ENCODE results near the gene TACR1. TPM values are rescaled to one million over a fixed set of nuclear protein-coding genes. Genes with fewer than 3 reads are reported as not detected.

Gene TACR1
- total and polyA plus RNA-seq, 2 of the 4 experiments (the other 2 are of a cell fraction): under 0.01 to 0.09 TPM

DNA sequence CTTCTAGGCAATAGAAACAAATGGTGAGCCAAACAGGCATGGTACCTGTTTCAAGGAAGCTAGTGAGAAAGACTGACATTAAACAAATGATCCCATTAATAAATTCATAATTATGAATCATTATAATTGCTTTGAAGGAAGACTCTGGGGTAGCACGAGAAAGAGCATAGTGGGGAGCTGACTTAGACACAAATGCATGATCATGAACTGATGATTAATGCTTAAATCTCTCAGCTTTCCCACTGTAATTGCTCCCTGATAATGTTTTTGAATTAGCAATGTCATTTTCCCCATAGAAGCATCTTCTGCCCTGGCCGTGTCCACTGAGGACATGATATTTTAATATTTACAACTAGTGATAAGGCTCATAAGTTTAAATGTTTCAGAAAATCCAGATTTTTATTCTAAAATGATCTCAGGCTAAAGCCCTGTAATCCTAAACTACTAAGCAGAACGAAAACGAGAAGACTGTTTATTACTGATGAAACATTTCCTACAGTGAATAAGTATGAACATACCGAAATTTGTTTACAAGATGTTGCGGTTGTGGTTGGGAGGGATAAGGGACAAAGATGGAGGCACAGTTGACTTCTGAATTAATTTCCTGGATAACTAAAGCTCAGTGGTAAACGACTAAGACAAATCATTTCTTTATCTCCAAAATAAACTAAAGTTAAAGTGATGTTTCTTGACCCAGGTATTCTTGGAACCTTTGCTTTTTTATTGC is 47.3 kb upstream of the TACR1 start:
- BruUV-seq (replicated peaks): no TSS peak
- ChIA-PET POLR2A (ENCODE audit: unreplicated experiment) (interaction anchor here (0.6 kb wide), 1 partner anchor 13 kb away, joined by 3 read pairs; no protein-coding TSS in a partner anchor), CTCF (interaction anchor here (1.5 kb wide), 1 partner anchor 47 kb away, joined by 4 read pairs; the partner anchor contains the start of gene TACR1)
- Histone ChIP-seq H3K9me1 (ENCODE audit: insufficient read depth, low read length) (no peaks in the 10 kb centered on the region), H4K91ac (ENCODE audit: insufficient read depth, low read depth, low read length) (peak overlapping the region; percentile 58; the same call in 1 of the 2 replicates), H3K36me3 (ENCODE audit: control insufficient read depth, insufficient read depth, low read length) (no peaks in the 10 kb centered on the region), H3K4me1 (ENCODE audit: control insufficient read depth, insufficient read depth, low read length) (no peaks in the 10 kb centered on the region; the same call in 1 of the 2 replicates), H3K9me3 (ENCODE audit: control insufficient read depth, insufficient read depth, low read length) (peaks cover 15% of the 10 kb centered on the region), H3K56ac (ENCODE audit: extremely low read depth, insufficient read depth, low read length) (peak overlapping the region; percentile 57; the same call in 1 of the 2 replicates), H3K14ac (replicated peaks; ENCODE audit: low read depth, low read length) (0 out of 2 replicates have a peak overlapping the region, but pooled peaks have one; percentile 74), H2BK120ac (ENCODE audit: low read depth, low read length) (peak overlapping the region; percentile 78), H2AK5ac (ENCODE audit: low read depth, low read length) (no peak overlapping the region), H2BK5ac (ENCODE audit: low read depth, low read length, poor library complexity, severe bottlenecking) (peak overlapping the region; percentile 95), H3K23ac (ENCODE audit: low read depth, low read length) (peak overlapping the region; percentile 62; the same call in 1 of the 2 replicates), H3K4ac (ENCODE audit: low read depth, low read length) (peak overlapping the region; percentile 31; the same call in 1 of the 2 replicates), H3K27ac (ENCODE audit: insufficient read depth, low read length) (peak overlapping the region; percentile 37; the same call in 1 of the 2 replicates), H4K20me1 (ENCODE audit: insufficient read depth, low read length) (no peaks in the 10 kb centered on the region), H2BK15ac (ENCODE audit: low read depth, low read length) (peak overlapping the region; percentile 48; the same call in 1 of the 3 replicates), H4K5ac (ENCODE audit: low read depth, low read length) (peak overlapping the region; percentile 42; the same call in 1 of the 2 replicates), H3K79me1 (ENCODE audit: low read depth in 1 of 2, low read length in 2 of 2) (peaks cover 0 to 9% of the 10 kb centered on the region in 2 experiments; a peak in 2 of 4 replicates), H2BK20ac (ENCODE audit: low read depth, low read length) (peak overlapping the region; percentile 62), H3K9ac (ENCODE audit: low read depth, low read length) (no peak overlapping the region), H4K8ac (ENCODE audit: low read depth in 2 of 2, low read length in 2 of 2) (peak overlapping the region in 1 of 2 experiments; percentile 48; a peak in 3 of 4 replicates), H3K4me3 (ENCODE audit: insufficient read depth, low read depth, low read length) (no peak overlapping the region), H3K27me3 (ENCODE audit: control insufficient read depth, insufficient read depth, low read length) (no peaks in the 10 kb centered on the region), H2AFZ (replicated peaks; ENCODE audit: low read length, poor library complexity) (no peak overlapping the region), H3K4me2 (ENCODE audit: low read depth, low read length) (peak overlapping the region; percentile 64; the same call in 1 of the 2 replicates), H2AK9ac (replicated peaks; ENCODE audit: low read depth, low read length, poor library complexity) (no peak overlapping the region), H3K18ac (ENCODE audit: low read depth, low read length) (peak overlapping the region; percentile 45; the same call in 1 of the 2 replicates)
- intact Hi-C loops (cut with micrococcal nuclease): no loop called here
- TF ChIP-seq ELK1 (IDR thresholded peaks at IDR 0.05; ENCODE audit: borderline replicate concordance, low read depth, low read length): no peak
- TF ChIP-seq NFE2L2 (IDR thresholded peaks at IDR 0.05; ENCODE audit: low read depth, low read length): peak; percentile 18; the same call in 1 of the 2 replicates
- no CpG with 5 or more reads among the region's 7 CpGs for WGBS, 2 experiments (ENCODE audit: extremely low coverage in 2 of 2, insufficient read length in 1 of 2)
- DNase-seq (peak; percentile 76), ATAC-seq (ENCODE audit: low read depth) (peak; percentile 89)
- dilution Hi-C loops (cut with HindIII; ENCODE audit: low sequenced_read_pairs, unreplicated experiment): no loop called here
- in situ Hi-C loops (cut with MboI; ENCODE audit: low sequenced_read_pairs): no loop called here
